Psoas muscle (tissue), 8 donors: ENCODE data around the gene TCF12. TPM values are rescaled to one million over a fixed set of nuclear protein-coding genes. Genes with fewer than 3 reads are reported as not detected.

ENCODE experiments used
- ATAC-seq, 4 donors: fragments of 200-7000 bp; cut with Tn5 transposase; one replicate each; pipeline ENCODE4 v1.9.1; 2020; ENCODE audit warnings: moderate library complexity in 3 of 4, mild to moderate bottlenecking in 2 of 4
- DNase-seq, 2 donors: peaks; one replicate each; pipeline ENCODE4 v3.0.0-alpha.2; 2020
- H3K27ac ChIP-seq: fragments of 200-600 bp; one replicate; pipeline ENCODE4 v1.8.0; 2022
- H3K27me3 ChIP-seq, 3 donors: fragments of 200-600 bp in 1 of 3; one replicate each; pipeline versions ENCODE4 v1.6.1 to v1.8.0; 2013 to 2022; ENCODE audit warnings: low read length in 2 of 3, mild to moderate bottlenecking in 2 of 3, moderate library complexity in 1 of 3; ENCODE audit not compliant: insufficient read depth in 3 of 3
- H3K36me3 ChIP-seq, 2 donors: fragments of 200-600 bp in 1 of 2; one replicate each; pipeline versions ENCODE4 v1.6.1 to v1.8.0; 2013 to 2022; ENCODE audit warnings: low read depth in 1 of 2, mild to moderate bottlenecking in 1 of 2, moderate library complexity in 1 of 2; ENCODE audit not compliant: insufficient read depth in 1 of 2
- H3K4me1 ChIP-seq: fragments of 200-600 bp; one replicate; pipeline ENCODE4 v1.8.0; 2022
- H3K4me3 ChIP-seq: fragments of 200-600 bp; one replicate; pipeline ENCODE4 v1.8.0; 2022; ENCODE audit warnings: mild to moderate bottlenecking
- H3K9me3 ChIP-seq: fragments of 200-600 bp; one replicate; pipeline ENCODE4 v1.8.0; 2022
- CTCF ChIP-seq: fragments of 200-600 bp; IDR thresholded peaks from one replicate; pipeline ENCODE4 v1.8.0; 2022; ENCODE audit warnings: antibody characterized with exemption
- WGBS, 3 donors: extraction: QIAGEN DNeasy Blood & Tissue Kit; methylation state at CpG; one replicate each; pipeline versions ENCODE4 v1.1.6 to v1.1.7; 2013; 5-methylcytosine and 5-hydroxymethylcytosine counted together
- intact Hi-C, 2 donors: fragments of 100-400 bp; cut with DNase I; formaldehyde crosslinking; loops; one replicate each; pipeline versions ENCODE4 v1.11.0 to v1.14.2; 2022
- polyA plus RNA-seq, 3 donors: library from polyadenylated mRNA; stranded (reverse); fragments of 200-250 nt; gene quantifications; one replicate each; pipeline ENCODE4 v1.2.3, GENCODE V29; 2013
- total RNA-seq, 4 donors: library from RNA; stranded (reverse); fragmentation: NEBNext Ultra II Directional in 2 of 4; extraction: Animal tissue kit (Norgen Biotek cat#: 25700) in 2 of 4; gene quantifications; one replicate each; pipeline versions ENCODE4 v1.2.1 to v1.2.4, GENCODE V29; 2021 to 2023
- donor health status: healthy with polysubstance abuse.
- donor health status: DM: no; HTN: no; CAD: no; lungs with moderate emphysema.
- donor health status: Bipolar disorder and iron deficiency.
- donor health status: healthy.
- donor health status: DM: yes; HTN: yes; CAD: no.
- donor health status: DM: no; HTN: no; CAD: no.
- donor health status: DM: no; HTN: no; CAD: no.
- donor health status: DM: yes; HTN: yes; CAD: no.

Gene TCF12
- total and polyA plus RNA-seq, 7 donors, result 10.5 to 53.1 (median 30.5) TPM

- Histone ChIP-seq H3K27me3 (no peaks in the 10 kb centered on the region), H3K27ac (no peak overlapping the region), H3K9me3 (no peaks in the 10 kb centered on the region), H3K4me3 (no peak overlapping the region), H3K4me1 (peaks cover 7% of the 10 kb centered on the region), H3K36me3 (no peaks in the 10 kb centered on the region)
- peak; percentile 71 for TF ChIP-seq CTCF
- ATAC-seq (peak; percentile 58 to 87 (median 81)), DNase-seq (no peak)
- intact Hi-C loops, result loop anchor here in 1 of 2 donors (10.0 kb wide), 1 partner anchor 224 kb away; the partner anchor contains the start of gene TCF12
- 3 to 19% (median 13%) methylated on average over 1 of the region's 1 CpG for WGBS, 3 donors
Measured at GRCh38 chr15:57138349-57138788, 219.9 kb downstream of the TCF12 start.

GRCh38 chr15:57143511-57144078 lies 225.2 kb downstream of the TCF12 start:
- Histone ChIP-seq H3K36me3 (no peaks in the 10 kb centered on the region), H3K9me3 (no peaks in the 10 kb centered on the region), H3K27ac (no peak overlapping the region), H3K4me1 (peaks cover 26% of the 10 kb centered on the region), H3K27me3 (no peaks in the 10 kb centered on the region), H3K4me3 (no peak overlapping the region)
- DNase-seq, result no peak
- whole genome bisulfite sequencing, 3 donors, result 76 to 88% (median 78%) methylated on average over 1 of the region's 1 CpG
- intact Hi-C loops, result loop anchor here in 1 of 2 donors (10.0 kb wide), 2 partner anchors 319 to 381 kb away; no protein-coding TSS in a partner anchor
- ATAC-seq, result no peak
- no peak for TF ChIP-seq CTCF

- peaks cover 34% of the 10 kb centered on the region for H3K4me1 ChIP-seq
- WGBS, 3 donors, result 67 to 84% (median 75%) methylated on average over 5 of the region's 5 CpGs
- TF ChIP-seq CTCF, result no peak
- DNase-seq, result no peak
- no peak overlapping the region for H3K27ac ChIP-seq
- ATAC-seq, result no peak
- no peaks in the 10 kb centered on the region for H3K27me3 ChIP-seq
- intact Hi-C loops, result loop anchor here in 1 of 2 donors (10.0 kb wide), 2 partner anchors 320 to 380 kb away; no protein-coding TSS in a partner anchor
- no peak overlapping the region for H3K4me3 ChIP-seq
- H3K36me3 ChIP-seq, result no peaks in the 10 kb centered on the region
- no peaks in the 10 kb centered on the region for H3K9me3 ChIP-seq
Measured at GRCh38 chr15:57144448-57144847, 226.0 kb downstream of the TCF12 start.

GRCh38 chr15:57146506-57147201 lies 228.2 kb downstream of the TCF12 start:
- intact Hi-C loops, result loop anchor here (2.0 to 10.0 kb wide), 6 partner anchors 66 to 378 kb away; no protein-coding TSS in a partner anchor
- ATAC-seq, result peak in 3 of 4 donors; percentile 51 to 67 (median 59)
- H3K4me3 ChIP-seq, result peak overlapping the region; percentile 44
- WGBS, 3 donors, result 5 to 10% (median 6%) methylated on average over 4 of the region's 4 CpGs
- no peak for DNase-seq
- H3K27me3 ChIP-seq, result no peaks in the 10 kb centered on the region
- TF ChIP-seq CTCF, result peak; percentile 75
- H3K27ac ChIP-seq, result no peak overlapping the region
- H3K9me3 ChIP-seq, result peaks cover 2% of the 10 kb centered on the region
- H3K36me3 ChIP-seq, result no peaks in the 10 kb centered on the region
- H3K4me1 ChIP-seq, result peaks cover 41% of the 10 kb centered on the region
